Brain microvascular endothelial cell (primary cell): ENCODE measurements around the gene ACR.

Experiments
- DNase-seq: peaks from one replicate; pipeline ENCODE4 v3.0.0-alpha.2; 2020
- H3K27ac ChIP-seq: fragments of 250-450 bp; sonication (Bioruptor Pico); 2 replicates; pipeline ENCODE4 v1.5.1; 2020; ENCODE audit warnings: mild to moderate bottlenecking, moderate library complexity
- H3K27me3 ChIP-seq: fragments of 250-450 bp; sonication (Bioruptor Pico); replicated peaks from 2 replicates; pipeline ENCODE4 v1.5.1; 2020; ENCODE audit warnings: mild to moderate bottlenecking
- H3K36me3 ChIP-seq: fragments of 250-450 bp; sonication (Bioruptor Pico); replicated peaks from 2 replicates; pipeline ENCODE4 v1.5.1; 2020; ENCODE audit warnings: mild to moderate bottlenecking
- H3K4me3 ChIP-seq: 2 replicates; pipeline ENCODE4 v1.5.1; 2011; ENCODE audit warnings: low read depth, mild to moderate bottlenecking, control low read depth, low read length, moderate library complexity
- CTCF ChIP-seq: IDR thresholded peaks from 2 replicates; pipeline ENCODE4 v1.5.1; 2011; ENCODE audit warnings: low read depth, mild to moderate bottlenecking, moderate library complexity, low read length, control low read depth, inconsistent platforms; ENCODE audit errors: missing control alignments
- in situ Hi-C: cut with HindIII; loops from 2 replicates; pipeline ENCODE4 v1.10.0; 2017; ENCODE audit warnings: low sequenced_read_pairs, low pct_ligation_motif_present

Gene ACR

GRCh38 chr22:50710886-50711285 lies 27.1 kb upstream of the ACR start:
- H3K27me3 ChIP-seq = no peaks in the 10 kb centered on the region
- no peak for DNase-seq
- H3K27ac ChIP-seq = no peak overlapping the region
- no peak for TF ChIP-seq CTCF
- H3K36me3 ChIP-seq = no peaks in the 10 kb centered on the region
- in situ Hi-C loops = no loop called here
- no peak overlapping the region for H3K4me3 ChIP-seq

GRCh38 chr22:50711446-50712340 lies 26.3 kb upstream of the ACR start:
- no peaks in the 10 kb centered on the region for H3K36me3 ChIP-seq
- H3K4me3 ChIP-seq = no peak overlapping the region
- H3K27me3 ChIP-seq = no peaks in the 10 kb centered on the region
- no peak overlapping the region for H3K27ac ChIP-seq
- in situ Hi-C loops = no loop called here
- TF ChIP-seq CTCF = no peak
- no peak for DNase-seq

GRCh38 chr22:50712341-50713007 lies 25.5 kb upstream of the ACR start:
- Histone ChIP-seq H3K27ac (no peak overlapping the region), H3K27me3 (no peaks in the 10 kb centered on the region), H3K36me3 (no peaks in the 10 kb centered on the region), H3K4me3 (no peak overlapping the region)
- TF ChIP-seq CTCF = no peak
- in situ Hi-C loops = no loop called here
- no peak for DNase-seq

GRCh38 chr22:50713008-50713385 lies 25.0 kb upstream of the ACR start:
- no peak for DNase-seq
- Histone ChIP-seq H3K27me3 (no peaks in the 10 kb centered on the region), H3K4me3 (no peak overlapping the region), H3K27ac (no peak overlapping the region), H3K36me3 (no peaks in the 10 kb centered on the region)
- TF ChIP-seq CTCF = no peak
- in situ Hi-C loops = no loop called here

GRCh38 chr22:50713571-50714056 lies 24.4 kb upstream of the ACR start:
- TF ChIP-seq CTCF = no peak
- Histone ChIP-seq H3K36me3 (no peaks in the 10 kb centered on the region), H3K27me3 (no peaks in the 10 kb centered on the region), H3K4me3 (no peak overlapping the region), H3K27ac (no peak overlapping the region)
- no peak for DNase-seq
- in situ Hi-C loops = no loop called here
